K562 (cell line): ENCODE measurements around the gene MBNL2.

Experiments used
- TF ChIP-seq, protein P1 (sequence below): fragments of 200-800 bp; sonication (Bioruptor generic); IDR thresholded peaks from 2 replicates; pipeline ENCODE4 v1.6.1; 2017; ENCODE audit warnings: missing genetic modification characterization, missing compliant biosample characterization
- TF ChIP-seq, protein P2 (sequence below), 3 experiments: IDR thresholded peaks in 2 of 3; conservative IDR thresholded peaks in 1 of 3; 2 replicates each; pipeline ENCODE4 v1.5.1; 2011 to 2012; ENCODE audit warnings: low read length in 3 of 3, mild to moderate bottlenecking in 3 of 3, control low read depth in 2 of 3, improper control_type of control experiment in 1 of 3, inconsistent platforms in 1 of 3, low read depth in 1 of 3, mixed read lengths in 1 of 3, moderate library complexity in 1 of 3; ENCODE audit not compliant: insufficient read depth in 2 of 3

DNA sequence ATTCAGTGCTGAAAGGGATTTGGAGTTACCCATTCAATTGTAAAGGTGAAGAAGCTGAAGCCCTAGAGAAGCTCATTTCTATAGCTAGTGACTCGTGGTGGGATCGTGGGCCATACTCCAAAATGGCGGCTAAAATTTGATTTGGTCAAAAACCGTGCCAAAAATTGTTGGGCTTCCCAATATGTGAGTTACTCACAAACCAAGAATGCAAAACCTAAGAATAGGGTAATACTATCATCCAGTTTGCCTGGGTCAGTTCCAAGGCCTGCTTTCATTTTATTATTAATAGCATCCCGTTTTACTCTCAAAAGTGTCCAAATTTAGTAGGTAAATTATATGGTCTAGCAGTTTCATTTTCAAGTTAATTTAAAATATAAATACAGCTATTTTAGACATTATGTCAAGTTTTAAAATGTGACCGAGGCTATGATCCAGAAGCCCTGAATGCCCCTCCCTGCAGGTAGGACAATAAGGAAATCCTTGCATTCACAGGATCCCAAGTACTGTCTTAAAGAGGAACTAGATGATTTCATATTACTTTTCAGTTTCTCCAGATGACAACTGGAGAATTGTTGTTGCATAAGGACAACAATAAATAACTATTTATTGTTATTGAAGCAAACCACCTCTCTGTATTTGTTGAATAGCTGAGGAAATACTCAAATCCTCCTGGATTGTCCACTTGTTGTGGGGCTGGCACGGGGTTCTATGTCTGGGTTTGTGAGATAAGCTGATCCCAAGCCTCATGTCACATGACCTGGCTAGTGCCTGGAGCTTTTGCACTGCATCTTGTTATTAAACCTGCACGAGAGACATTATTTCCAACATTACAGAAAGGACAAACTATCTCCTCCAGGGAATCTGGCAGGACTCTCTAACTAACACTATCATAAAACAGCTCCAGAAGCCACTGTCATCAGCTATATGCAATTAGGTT lies 200.3 kb downstream of the MBNL2 start:
- TF ChIP-seq, protein P1, sequence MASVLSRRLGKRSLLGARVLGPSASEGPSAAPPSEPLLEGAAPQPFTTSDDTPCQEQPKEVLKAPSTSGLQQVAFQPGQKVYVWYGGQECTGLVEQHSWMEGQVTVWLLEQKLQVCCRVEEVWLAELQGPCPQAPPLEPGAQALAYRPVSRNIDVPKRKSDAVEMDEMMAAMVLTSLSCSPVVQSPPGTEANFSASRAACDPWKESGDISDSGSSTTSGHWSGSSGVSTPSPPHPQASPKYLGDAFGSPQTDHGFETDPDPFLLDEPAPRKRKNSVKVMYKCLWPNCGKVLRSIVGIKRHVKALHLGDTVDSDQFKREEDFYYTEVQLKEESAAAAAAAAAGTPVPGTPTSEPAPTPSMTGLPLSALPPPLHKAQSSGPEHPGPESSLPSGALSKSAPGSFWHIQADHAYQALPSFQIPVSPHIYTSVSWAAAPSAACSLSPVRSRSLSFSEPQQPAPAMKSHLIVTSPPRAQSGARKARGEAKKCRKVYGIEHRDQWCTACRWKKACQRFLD: no peak
- TF ChIP-seq, protein P2, sequence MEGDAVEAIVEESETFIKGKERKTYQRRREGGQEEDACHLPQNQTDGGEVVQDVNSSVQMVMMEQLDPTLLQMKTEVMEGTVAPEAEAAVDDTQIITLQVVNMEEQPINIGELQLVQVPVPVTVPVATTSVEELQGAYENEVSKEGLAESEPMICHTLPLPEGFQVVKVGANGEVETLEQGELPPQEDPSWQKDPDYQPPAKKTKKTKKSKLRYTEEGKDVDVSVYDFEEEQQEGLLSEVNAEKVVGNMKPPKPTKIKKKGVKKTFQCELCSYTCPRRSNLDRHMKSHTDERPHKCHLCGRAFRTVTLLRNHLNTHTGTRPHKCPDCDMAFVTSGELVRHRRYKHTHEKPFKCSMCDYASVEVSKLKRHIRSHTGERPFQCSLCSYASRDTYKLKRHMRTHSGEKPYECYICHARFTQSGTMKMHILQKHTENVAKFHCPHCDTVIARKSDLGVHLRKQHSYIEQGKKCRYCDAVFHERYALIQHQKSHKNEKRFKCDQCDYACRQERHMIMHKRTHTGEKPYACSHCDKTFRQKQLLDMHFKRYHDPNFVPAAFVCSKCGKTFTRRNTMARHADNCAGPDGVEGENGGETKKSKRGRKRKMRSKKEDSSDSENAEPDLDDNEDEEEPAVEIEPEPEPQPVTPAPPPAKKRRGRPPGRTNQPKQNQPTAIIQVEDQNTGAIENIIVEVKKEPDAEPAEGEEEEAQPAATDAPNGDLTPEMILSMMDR (IDR thresholded peaks at IDR 0.05 in 2 of 3, conservative IDR thresholded peaks at IDR 0.05 in 1 of 3; ENCODE audit: insufficient read depth in 2 of 3, low read depth in 1 of 3, low read length in 3 of 3): no peak
